GM12878 (cell line): ENCODE data around the gene CRYBA2. TPM values are rescaled to one million over a fixed set of nuclear protein-coding genes. Genes with fewer than 3 reads are reported as not detected.

Experiments used
- ATAC-seq: fragments of 200-7000 bp; cut with Tn5 transposase; 3 replicates; pipeline ENCODE4 v1.9.1; 2020; ENCODE audit warnings: mild to moderate bottlenecking, moderate library complexity
- BruUV-seq: library from RNA; stranded (reverse); fragments of 400-500 nt; replicated peaks from 2 replicates; lab custom pipeline; 2021; lab: Mats Ljungman, UMichigan
- CTCF ChIA-PET: fragments of 300-600 bp; sonication (Branson Sonifier 250); formaldehyde crosslinking; extraction: SDS; loops from one replicate; lab custom pipeline; 2021; ENCODE audit warnings: inconsistent platforms; lab: Yijun Ruan, JAX
- POLR2A ChIA-PET: fragments of 350-600 bp; formaldehyde crosslinking; extraction: SDS; loops from one replicate; lab custom pipeline; 2021; ENCODE audit warnings: inconsistent platforms; lab: Charles Lee
- RAD21 ChIA-PET: fragments of 300-600 bp; sonication (Branson Sonifier 250); formaldehyde crosslinking; loops from one replicate; lab custom pipeline; 2023; ENCODE audit warnings: antibody characterized with exemption; ENCODE audit not compliant: unreplicated experiment; lab: Charles Lee
- SMC1A ChIA-PET: fragments of 300-600 bp; sonication (Branson Sonifier 250); formaldehyde crosslinking; loops from one replicate; lab custom pipeline; 2023; ENCODE audit not compliant: unreplicated experiment, uncharacterized antibody; lab: Charles Lee
- DNase-seq: peaks from one replicate; pipeline ENCODE4 v3.0.0-alpha.2; 2011; ENCODE audit warnings: low read depth, low spot score
- FAIRE-seq: peaks from 3 replicates; lab custom pipeline; 2011; peaks lifted over from hg19 to GRCh38; lab: Jason Lieb, UNC
- H2AFZ ChIP-seq: 2 replicates; pipeline ENCODE4 v1.6.0; 2011; ENCODE audit warnings: low read depth, low read length, control low read depth; ENCODE audit not compliant: control insufficient read depth
- H3K27ac ChIP-seq: 2 replicates; pipeline ENCODE4 v1.5.1; 2011; ENCODE audit warnings: control low read depth; ENCODE audit not compliant: control insufficient read depth, insufficient read depth
- H3K27me3 ChIP-seq, 2 experiments: replicated peaks in 1 of 2; 2 replicates each; pipeline versions ENCODE4 v1.6.0 to v1.6.1; 2011; ENCODE audit warnings: low read length in 1 of 2; ENCODE audit not compliant: control insufficient read depth in 2 of 2, insufficient read depth in 2 of 2
- H3K36me3 ChIP-seq, 2 experiments: 2 replicates each; pipeline ENCODE4 v1.5.1; 2011; ENCODE audit warnings: low read length in 1 of 2; ENCODE audit not compliant: control insufficient read depth in 2 of 2, insufficient read depth in 2 of 2
- H3K4me1 ChIP-seq: 2 replicates; pipeline ENCODE4 v1.6.1; 2011; ENCODE audit warnings: mild to moderate bottlenecking, low read length, moderate library complexity, mixed read lengths; ENCODE audit not compliant: control insufficient read depth, insufficient read depth
- H3K4me2 ChIP-seq: 2 replicates; pipeline ENCODE4 v1.6.0; 2011; ENCODE audit warnings: control low read depth; ENCODE audit not compliant: control insufficient read depth, insufficient read depth
- H3K4me3 ChIP-seq: fragments of 200-600 bp; sonication (generic); 2 replicates; pipeline ENCODE4 v1.5.1; 2016
- H3K79me2 ChIP-seq: 2 replicates; pipeline ENCODE4 v1.6.0; 2011; ENCODE audit warnings: low read length; ENCODE audit not compliant: control insufficient read depth, insufficient read depth
- H3K9ac ChIP-seq: 2 replicates; pipeline ENCODE4 v1.8.0; 2011; ENCODE audit warnings: low read length, control low read depth, mixed read lengths; ENCODE audit not compliant: control insufficient read depth, insufficient read depth
- H3K9me3 ChIP-seq: replicated peaks from 3 replicates; pipeline ENCODE4 v1.5.1; 2011; ENCODE audit warnings: mild to moderate bottlenecking, low read length; ENCODE audit not compliant: control insufficient read depth, insufficient read depth
- H4K20me1 ChIP-seq: 2 replicates; pipeline ENCODE4 v1.6.0; 2011; ENCODE audit not compliant: control insufficient read depth, insufficient read depth
- CBX3 ChIP-seq: fragments of 200-600 bp; sonication (generic); IDR thresholded peaks from 2 replicates; pipeline ENCODE4 v1.6.1; 2016; ENCODE audit warnings: low read depth, borderline replicate concordance
- IKZF2 ChIP-seq, 2 experiments: fragments of 450-650 bp; IDR thresholded peaks; 2 replicates each; pipeline ENCODE4 v1.6.1; 2017; ENCODE audit warnings: mild to moderate bottlenecking in 2 of 2, moderate library complexity in 2 of 2
- MLLT1 ChIP-seq: fragments of 450-650 bp; IDR thresholded peaks from 2 replicates; pipeline ENCODE4 v1.6.1; 2016; ENCODE audit warnings: mild to moderate bottlenecking
- MTA3 ChIP-seq: IDR thresholded peaks from 2 replicates; pipeline ENCODE4 v1.6.1; 2012; ENCODE audit warnings: low read length, inconsistent platforms, borderline replicate concordance
- NFIC ChIP-seq: IDR thresholded peaks from 2 replicates; pipeline ENCODE4 v1.6.1; 2012; ENCODE audit warnings: low read depth, mild to moderate bottlenecking, inconsistent platforms, low read length, moderate library complexity
- NKRF ChIP-seq: fragments of 450-650 bp; conservative IDR thresholded peaks from 2 replicates; pipeline ENCODE4 v1.6.1; 2017; ENCODE audit warnings: mild to moderate bottlenecking, moderate library complexity
- RAD21 ChIP-seq: IDR thresholded peaks from 2 replicates; pipeline ENCODE4 v1.6.1; 2011; ENCODE audit warnings: mild to moderate bottlenecking, low read depth, low read length, moderate library complexity; ENCODE audit not compliant: insufficient read depth
- SKIL ChIP-seq: fragments of 450-650 bp; IDR thresholded peaks from 2 replicates; pipeline ENCODE4 v1.6.1; 2017; ENCODE audit warnings: mild to moderate bottlenecking, low read depth, inconsistent platforms; ENCODE audit not compliant: poor library complexity, severe bottlenecking
- ZBTB33 ChIP-seq: fragments of 450-650 bp; IDR thresholded peaks from 2 replicates; pipeline ENCODE4 v1.6.1; 2017; ENCODE audit warnings: mild to moderate bottlenecking
- ZNF24 ChIP-seq: fragments of 450-650 bp; IDR thresholded peaks from 2 replicates; pipeline ENCODE4 v1.6.1; 2017; ENCODE audit warnings: antibody characterized with exemption, mild to moderate bottlenecking
- WGBS: methylation state at CpG from one replicate; pipeline ENCODE4 v1.1.6; 2016; ENCODE audit warnings: low lambda C conversion rate; ENCODE audit not compliant: insufficient replicate concordance, insufficient coverage; ENCODE audit errors: missing lambda C conversion rate; 5-methylcytosine and 5-hydroxymethylcytosine counted together
- in situ Hi-C: fragments of 300-500 bp; cut with MboI; formaldehyde crosslinking; loops from 9 replicates; pipeline ENCODE4 v1.14.3; 2018; ENCODE audit warnings: mixed read lengths
- intact Hi-C: fragments of 100-400 bp; cut with micrococcal nuclease; formaldehyde crosslinking; loops from one replicate; pipeline ENCODE4 v1.14.2; 2022; ENCODE audit not compliant: unreplicated experiment
- polyA plus RNA-seq, 11 experiments: library from polyadenylated mRNA; depleted of rRNA in 4 of 11; unstranded in 6 of 11; stranded (reverse) in 5 of 11; fragments of >200 nt; fragmentation: Nextera tagmentation in 4 of 11; fragmentation: Illumina TruSeq in 1 of 11; extraction: Ambion mirVana in 4 of 11; extraction: Trizol in 1 of 11; gene quantifications; 1 replicate in 1 of 11; 2 replicates in 10 of 11; pipeline versions ENCODE4 v1.2.1 to v1.2.3, GENCODE V29; 2011 to 2016; ENCODE audit warnings: inconsistent platforms in 2 of 11, missing spikeins in 2 of 11, low read depth in 1 of 11
- total RNA-seq, 4 experiments: library from RNA; depleted of rRNA in 3 of 4; stranded (reverse); fragments of >200 nt in 3 of 4; fragmentation: Illumina TruSeq in 1 of 4; extraction: Trizol in 1 of 4; gene quantifications; 2 replicates each; pipeline versions ENCODE4 v1.2.1 to v1.2.3, GENCODE V29; 2013 to 2021
- TF ChIP-seq, protein P1 (sequence below): IDR thresholded peaks from 2 replicates; pipeline ENCODE4 v1.6.1; 2012; ENCODE audit warnings: improper control_type of control experiment, low read depth, low read length; ENCODE audit not compliant: insufficient replicate concordance

The CRYBA2 gene
- total and polyA plus RNA-seq, 10 of the 15 experiments (the other 5 are each of a cell fraction or from before 2014, with no cell fraction given) = not detected

- Histone ChIP-seq H4K20me1 (peaks cover 3% of the 10 kb centered on the region; the same call in 1 of the 2 replicates), H3K36me3 (no peaks in the 10 kb centered on the region), H3K9me3 (no peaks in the 10 kb centered on the region), H3K9ac (no peak overlapping the region), H2AFZ (no peak overlapping the region), H3K27me3 (peaks cover 21 to 27% of the 10 kb centered on the region in 2 experiments; a peak in 3 of 4 replicates), H3K27ac (no peak overlapping the region), H3K79me2 (no peaks in the 10 kb centered on the region), H3K4me3 (no peak overlapping the region), H3K4me2 (no peak overlapping the region), H3K4me1 (no peaks in the 10 kb centered on the region)
- intact Hi-C loops = no loop called here
- POLR2A ChIA-PET = no interaction called here
- RAD21 ChIA-PET = no interaction called here
- DNase-seq (no peak), FAIRE-seq (no peak), ATAC-seq (no peak)
- 22% methylated on average over 7 of the region's 7 CpGs for WGBS
- BruUV-seq = no TSS peak
- SMC1A ChIA-PET = no interaction called here
- in situ Hi-C loops = no loop called here
- CTCF ChIA-PET = no interaction called here
- no peak for TF ChIP-seq ZBTB33
- no peak for TF ChIP-seq MLLT1
- TF ChIP-seq SKIL = no peak
- no peak for TF ChIP-seq ZNF24
- no peak for TF ChIP-seq IKZF2 (IDR thresholded peaks at IDR 0.05)
- no peak for TF ChIP-seq RAD21
- TF ChIP-seq, protein P1, sequence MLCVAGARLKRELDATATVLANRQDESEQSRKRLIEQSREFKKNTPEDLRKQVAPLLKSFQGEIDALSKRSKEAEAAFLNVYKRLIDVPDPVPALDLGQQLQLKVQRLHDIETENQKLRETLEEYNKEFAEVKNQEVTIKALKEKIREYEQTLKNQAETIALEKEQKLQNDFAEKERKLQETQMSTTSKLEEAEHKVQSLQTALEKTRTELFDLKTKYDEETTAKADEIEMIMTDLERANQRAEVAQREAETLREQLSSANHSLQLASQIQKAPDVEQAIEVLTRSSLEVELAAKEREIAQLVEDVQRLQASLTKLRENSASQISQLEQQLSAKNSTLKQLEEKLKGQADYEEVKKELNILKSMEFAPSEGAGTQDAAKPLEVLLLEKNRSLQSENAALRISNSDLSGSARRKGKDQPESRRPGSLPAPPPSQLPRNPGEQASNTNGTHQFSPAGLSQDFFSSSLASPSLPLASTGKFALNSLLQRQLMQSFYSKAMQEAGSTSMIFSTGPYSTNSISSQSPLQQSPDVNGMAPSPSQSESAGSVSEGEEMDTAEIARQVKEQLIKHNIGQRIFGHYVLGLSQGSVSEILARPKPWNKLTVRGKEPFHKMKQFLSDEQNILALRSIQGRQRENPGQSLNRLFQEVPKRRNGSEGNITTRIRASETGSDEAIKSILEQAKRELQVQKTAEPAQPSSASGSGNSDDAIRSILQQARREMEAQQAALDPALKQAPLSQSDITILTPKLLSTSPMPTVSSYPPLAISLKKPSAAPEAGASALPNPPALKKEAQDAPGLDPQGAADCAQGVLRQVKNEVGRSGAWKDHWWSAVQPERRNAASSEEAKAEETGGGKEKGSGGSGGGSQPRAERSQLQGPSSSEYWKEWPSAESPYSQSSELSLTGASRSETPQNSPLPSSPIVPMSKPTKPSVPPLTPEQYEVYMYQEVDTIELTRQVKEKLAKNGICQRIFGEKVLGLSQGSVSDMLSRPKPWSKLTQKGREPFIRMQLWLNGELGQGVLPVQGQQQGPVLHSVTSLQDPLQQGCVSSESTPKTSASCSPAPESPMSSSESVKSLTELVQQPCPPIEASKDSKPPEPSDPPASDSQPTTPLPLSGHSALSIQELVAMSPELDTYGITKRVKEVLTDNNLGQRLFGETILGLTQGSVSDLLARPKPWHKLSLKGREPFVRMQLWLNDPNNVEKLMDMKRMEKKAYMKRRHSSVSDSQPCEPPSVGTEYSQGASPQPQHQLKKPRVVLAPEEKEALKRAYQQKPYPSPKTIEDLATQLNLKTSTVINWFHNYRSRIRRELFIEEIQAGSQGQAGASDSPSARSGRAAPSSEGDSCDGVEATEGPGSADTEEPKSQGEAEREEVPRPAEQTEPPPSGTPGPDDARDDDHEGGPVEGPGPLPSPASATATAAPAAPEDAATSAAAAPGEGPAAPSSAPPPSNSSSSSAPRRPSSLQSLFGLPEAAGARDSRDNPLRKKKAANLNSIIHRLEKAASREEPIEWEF = no peak
- no peak for TF ChIP-seq NFIC
- TF ChIP-seq CBX3 = no peak
- TF ChIP-seq NKRF = no peak
- TF ChIP-seq MTA3 = no peak
Measured at GRCh38 chr2:218992196-218992595, 1.0 kb downstream of the CRYBA2 start.
